ENCODE data around the gene GPX3. TPM values are rescaled to one million over a fixed set of nuclear protein-coding genes. Genes with fewer than 3 reads are reported as not detected.

The GPX3 gene
- total and polyA plus RNA-seq, 9 of the 15 experiments (the other 6 are each of a cell fraction or from before 2014, with no cell fraction given) = 0.25 to 0.86 TPM; not detected in 7

GRCh38 chr5:151002250-151002649 is 18.1 kb upstream of the GPX3 start (continued):
- TF ChIP-seq GATA2 (CRISPR knock-in tag; IDR thresholded peaks at IDR 0.05) (peak; percentile 84), CTCF (IDR thresholded peaks at IDR 0.05 in 2 of 3, conservative IDR thresholded peaks at IDR 0.05 in 1 of 3; ENCODE audit: insufficient read depth in 2 of 3, low read depth in 1 of 3, low read length in 3 of 3) (peak; percentile 56 to 82 (median 68); a peak in 5 of 6 replicates), SOX6 (IDR thresholded peaks at IDR 0.05) (0 out of 2 replicates have a peak, but pooled peaks have one; percentile 32), DDX20 (tag; IDR thresholded peaks at IDR 0.05; ENCODE audit: low read depth) (no peak), ARID3A (IDR thresholded peaks at IDR 0.05; ENCODE audit: borderline replicate concordance, low read depth, low read length) (peak; percentile 84), CBFA2T2 (conservative IDR thresholded peaks at IDR 0.05) (no peak), WHSC1 (IDR thresholded peaks at IDR 0.05; ENCODE audit: low read length) (no peak), CC2D1A (IDR thresholded peaks at IDR 0.05) (peak; percentile 52; the same call in 1 of the 2 replicates), RB1 (IDR thresholded peaks at IDR 0.05; ENCODE audit: low read depth) (peak; percentile 45), STAG1 (CRISPR knock-in tag; IDR thresholded peaks at IDR 0.05; ENCODE audit: borderline replicate concordance) (peak; percentile 21; the same call in 1 of the 2 replicates), ZNF766 (CRISPR knock-in tag; conservative IDR thresholded peaks at IDR 0.05) (peak; percentile 78; the same call in 1 of the 2 replicates), KLF16 (IDR thresholded peaks at IDR 0.05) (0 out of 2 replicates have a peak, but pooled peaks have one; percentile 28), POU5F1 (IDR thresholded peaks at IDR 0.05; ENCODE audit: borderline replicate concordance, low read depth, low read length, partially characterized antibody) (no peak), DACH1 (IDR thresholded peaks at IDR 0.05; ENCODE audit: partially characterized antibody) (peak; percentile 41), DPF2 (IDR thresholded peaks at IDR 0.05) (0 out of 2 replicates have a peak, but pooled peaks have one; percentile 8), PATZ1 (CRISPR knock-in tag; IDR thresholded peaks at IDR 0.05; ENCODE audit: borderline replicate concordance) (no peak), SMARCA4 (IDR thresholded peaks at IDR 0.05) (no peak), PKNOX1 (IDR thresholded peaks at IDR 0.05) (no peak), HOXB6 (CRISPR knock-in tag; IDR thresholded peaks at IDR 0.05; ENCODE audit: borderline replicate concordance) (no peak)
- TF ChIP-seq, protein P1, sequence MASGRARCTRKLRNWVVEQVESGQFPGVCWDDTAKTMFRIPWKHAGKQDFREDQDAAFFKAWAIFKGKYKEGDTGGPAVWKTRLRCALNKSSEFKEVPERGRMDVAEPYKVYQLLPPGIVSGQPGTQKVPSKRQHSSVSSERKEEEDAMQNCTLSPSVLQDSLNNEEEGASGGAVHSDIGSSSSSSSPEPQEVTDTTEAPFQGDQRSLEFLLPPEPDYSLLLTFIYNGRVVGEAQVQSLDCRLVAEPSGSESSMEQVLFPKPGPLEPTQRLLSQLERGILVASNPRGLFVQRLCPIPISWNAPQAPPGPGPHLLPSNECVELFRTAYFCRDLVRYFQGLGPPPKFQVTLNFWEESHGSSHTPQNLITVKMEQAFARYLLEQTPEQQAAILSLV (tag; IDR thresholded peaks at IDR 0.05) = no peak
- TF ChIP-seq, protein P2, sequence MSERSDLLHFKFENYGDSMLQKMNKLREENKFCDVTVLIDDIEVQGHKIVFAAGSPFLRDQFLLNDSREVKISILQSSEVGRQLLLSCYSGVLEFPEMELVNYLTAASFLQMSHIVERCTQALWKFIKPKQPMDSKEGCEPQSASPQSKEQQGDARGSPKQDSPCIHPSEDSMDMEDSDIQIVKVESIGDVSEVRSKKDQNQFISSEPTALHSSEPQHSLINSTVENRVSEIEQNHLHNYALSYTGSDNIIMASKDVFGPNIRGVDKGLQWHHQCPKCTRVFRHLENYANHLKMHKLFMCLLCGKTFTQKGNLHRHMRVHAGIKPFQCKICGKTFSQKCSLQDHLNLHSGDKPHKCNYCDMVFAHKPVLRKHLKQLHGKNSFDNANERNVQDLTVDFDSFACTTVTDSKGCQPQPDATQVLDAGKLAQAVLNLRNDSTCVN (CRISPR knock-in tag; IDR thresholded peaks at IDR 0.05) = no peak

Measured in K562 (cell line).